MM.1S (cell line): ENCODE results near the gene MMP24.

ENCODE experiments used
- EZH2 ChIP-seq: fragments of 300-600 bp; sonication (generic); optimal IDR thresholded peaks from 2 replicates; pipeline ENCODE3; 2017; ENCODE audit warnings: low read depth, mild to moderate bottlenecking, antibody characterized with exemption, low read length, mixed read lengths
- TF ChIP-seq, protein P1 (sequence below): fragments of 300-600 bp; sonication (generic); IDR thresholded peaks from 2 replicates; pipeline ENCODE4 v1.5.1; 2016; ENCODE audit warnings: antibody characterized with exemption, low read length, mixed read lengths

DNA sequence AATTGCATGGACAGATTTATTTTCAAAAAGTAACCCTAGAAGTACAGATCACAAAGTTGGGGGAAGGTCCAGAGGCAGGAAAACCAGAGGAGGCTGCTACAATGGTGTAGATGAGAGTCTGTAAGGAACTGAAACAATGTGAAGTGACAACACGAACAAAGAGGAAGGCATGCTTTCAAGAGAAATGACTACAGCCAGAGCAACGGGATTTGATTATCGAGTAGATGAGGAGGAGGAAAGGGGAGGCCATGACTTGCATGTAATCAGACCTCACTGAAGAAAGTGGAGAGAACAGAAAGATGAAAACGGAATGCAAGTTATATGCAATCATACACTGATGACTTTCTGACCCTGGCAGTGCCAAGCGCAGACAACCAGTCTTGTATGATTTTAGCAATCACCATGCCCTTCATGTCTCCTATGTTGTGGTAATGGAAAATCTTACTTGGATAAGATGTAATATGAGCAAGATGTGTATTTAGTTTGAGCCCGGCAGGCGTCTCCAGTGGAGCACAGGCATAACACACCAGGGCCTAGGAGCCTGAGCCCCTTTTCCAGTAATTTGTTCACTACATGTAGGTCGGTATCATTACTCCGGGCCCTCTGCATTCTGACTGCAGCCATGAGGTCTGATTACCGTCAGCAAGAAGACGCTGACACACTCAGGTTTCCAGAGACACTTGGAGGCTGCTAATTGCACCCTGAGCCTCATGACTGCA lies 99.7 kb downstream of the MMP24 start:
- TF ChIP-seq, protein P1, sequence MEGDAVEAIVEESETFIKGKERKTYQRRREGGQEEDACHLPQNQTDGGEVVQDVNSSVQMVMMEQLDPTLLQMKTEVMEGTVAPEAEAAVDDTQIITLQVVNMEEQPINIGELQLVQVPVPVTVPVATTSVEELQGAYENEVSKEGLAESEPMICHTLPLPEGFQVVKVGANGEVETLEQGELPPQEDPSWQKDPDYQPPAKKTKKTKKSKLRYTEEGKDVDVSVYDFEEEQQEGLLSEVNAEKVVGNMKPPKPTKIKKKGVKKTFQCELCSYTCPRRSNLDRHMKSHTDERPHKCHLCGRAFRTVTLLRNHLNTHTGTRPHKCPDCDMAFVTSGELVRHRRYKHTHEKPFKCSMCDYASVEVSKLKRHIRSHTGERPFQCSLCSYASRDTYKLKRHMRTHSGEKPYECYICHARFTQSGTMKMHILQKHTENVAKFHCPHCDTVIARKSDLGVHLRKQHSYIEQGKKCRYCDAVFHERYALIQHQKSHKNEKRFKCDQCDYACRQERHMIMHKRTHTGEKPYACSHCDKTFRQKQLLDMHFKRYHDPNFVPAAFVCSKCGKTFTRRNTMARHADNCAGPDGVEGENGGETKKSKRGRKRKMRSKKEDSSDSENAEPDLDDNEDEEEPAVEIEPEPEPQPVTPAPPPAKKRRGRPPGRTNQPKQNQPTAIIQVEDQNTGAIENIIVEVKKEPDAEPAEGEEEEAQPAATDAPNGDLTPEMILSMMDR: no peak
- TF ChIP-seq EZH2: no peak
